Coronary artery (tissue), 2 donors: ENCODE data around the gene BTD.

ENCODE experiments used
- DNase-seq: peaks from one replicate; pipeline ENCODE4 v3.0.0-alpha.2; 2017; ENCODE audit warnings: low spot score
- H3K27ac ChIP-seq, 2 donors: fragments of 200-600 bp; sonication (generic); one replicate each; pipeline ENCODE4 v1.5.1; 2016 to 2019
- H3K4me3 ChIP-seq: fragments of 200-600 bp; sonication (generic); 2 replicates; pipeline ENCODE4 v1.5.1; 2016; ENCODE audit warnings: mild to moderate bottlenecking, moderate library complexity
- TF ChIP-seq, protein P1 (sequence below): fragments of 200-600 bp; sonication (generic); IDR thresholded peaks from one replicate; pipeline ENCODE4 v1.5.1; 2019; ENCODE audit warnings: antibody characterized with exemption

Gene BTD

DNA sequence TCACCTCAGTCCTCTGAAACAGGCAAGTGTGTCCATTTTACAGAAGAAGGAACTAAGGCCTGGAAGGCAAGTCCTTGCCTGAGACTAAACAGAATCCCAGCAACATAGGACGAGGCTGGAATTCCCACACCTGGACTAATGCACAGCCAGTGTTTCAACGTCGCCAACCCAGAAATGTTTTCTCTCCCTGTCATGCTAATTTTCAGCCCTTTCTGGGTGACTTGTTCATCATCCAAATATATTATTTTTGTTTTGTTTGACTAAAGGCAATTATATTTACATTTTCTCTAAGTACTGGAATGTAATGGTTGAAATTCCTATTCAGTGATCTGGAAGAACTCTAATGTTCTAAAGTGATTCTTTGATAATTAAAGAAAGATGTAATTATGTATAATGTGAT is 51.8 kb downstream of the BTD start:
- TF ChIP-seq, protein P1, sequence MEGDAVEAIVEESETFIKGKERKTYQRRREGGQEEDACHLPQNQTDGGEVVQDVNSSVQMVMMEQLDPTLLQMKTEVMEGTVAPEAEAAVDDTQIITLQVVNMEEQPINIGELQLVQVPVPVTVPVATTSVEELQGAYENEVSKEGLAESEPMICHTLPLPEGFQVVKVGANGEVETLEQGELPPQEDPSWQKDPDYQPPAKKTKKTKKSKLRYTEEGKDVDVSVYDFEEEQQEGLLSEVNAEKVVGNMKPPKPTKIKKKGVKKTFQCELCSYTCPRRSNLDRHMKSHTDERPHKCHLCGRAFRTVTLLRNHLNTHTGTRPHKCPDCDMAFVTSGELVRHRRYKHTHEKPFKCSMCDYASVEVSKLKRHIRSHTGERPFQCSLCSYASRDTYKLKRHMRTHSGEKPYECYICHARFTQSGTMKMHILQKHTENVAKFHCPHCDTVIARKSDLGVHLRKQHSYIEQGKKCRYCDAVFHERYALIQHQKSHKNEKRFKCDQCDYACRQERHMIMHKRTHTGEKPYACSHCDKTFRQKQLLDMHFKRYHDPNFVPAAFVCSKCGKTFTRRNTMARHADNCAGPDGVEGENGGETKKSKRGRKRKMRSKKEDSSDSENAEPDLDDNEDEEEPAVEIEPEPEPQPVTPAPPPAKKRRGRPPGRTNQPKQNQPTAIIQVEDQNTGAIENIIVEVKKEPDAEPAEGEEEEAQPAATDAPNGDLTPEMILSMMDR, result no peak
- H3K4me3 ChIP-seq, result no peak overlapping the region
- DNase-seq, result no peak
- H3K27ac ChIP-seq, result no peak overlapping the region

DNA sequence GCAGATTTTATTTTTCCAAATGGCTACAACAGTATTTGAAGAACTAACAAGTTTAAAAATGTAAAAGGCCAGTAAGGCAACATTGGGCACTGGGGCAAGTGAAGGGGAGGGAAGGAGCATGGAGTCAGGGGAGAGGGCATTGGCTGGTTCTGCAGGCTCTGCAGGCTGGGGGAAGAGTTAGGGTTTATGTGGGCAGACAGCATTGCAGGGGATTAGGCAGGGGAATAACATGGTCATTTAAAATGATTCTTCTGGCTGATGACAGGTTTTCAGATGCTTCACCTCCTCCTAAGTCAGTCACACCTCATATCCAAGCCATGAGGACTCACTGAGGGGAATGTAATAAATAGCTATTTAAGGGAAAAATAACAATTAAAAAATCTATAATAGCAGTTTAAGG is 52.6 kb downstream of the BTD start:
- no peak overlapping the region for H3K4me3 ChIP-seq
- TF ChIP-seq, protein P1, result no peak
- no peak overlapping the region for H3K27ac ChIP-seq
- DNase-seq, result no peak

DNA sequence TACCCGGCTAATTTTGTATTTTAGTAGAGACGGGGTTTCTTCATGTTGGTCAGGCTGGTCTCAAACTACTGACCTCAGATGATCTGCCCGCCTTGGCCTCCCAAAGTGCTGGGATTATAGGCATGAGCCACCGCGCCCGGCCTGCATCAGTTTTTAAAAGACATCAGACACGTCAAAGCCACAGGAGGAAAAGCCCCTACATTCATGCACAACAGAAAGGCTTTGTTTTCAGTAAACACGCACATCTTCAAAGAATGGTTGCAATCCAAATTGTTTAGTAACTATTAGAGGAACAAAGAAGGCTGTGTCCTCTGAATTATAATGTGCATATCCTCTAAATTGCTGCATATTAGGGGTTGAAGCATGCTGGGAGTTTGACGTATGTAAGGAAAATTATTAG is 53.3 kb downstream of the BTD start:
- Histone ChIP-seq H3K4me3 (no peak overlapping the region), H3K27ac (no peak overlapping the region)
- TF ChIP-seq, protein P1, result no peak
- DNase-seq, result no peak

DNA sequence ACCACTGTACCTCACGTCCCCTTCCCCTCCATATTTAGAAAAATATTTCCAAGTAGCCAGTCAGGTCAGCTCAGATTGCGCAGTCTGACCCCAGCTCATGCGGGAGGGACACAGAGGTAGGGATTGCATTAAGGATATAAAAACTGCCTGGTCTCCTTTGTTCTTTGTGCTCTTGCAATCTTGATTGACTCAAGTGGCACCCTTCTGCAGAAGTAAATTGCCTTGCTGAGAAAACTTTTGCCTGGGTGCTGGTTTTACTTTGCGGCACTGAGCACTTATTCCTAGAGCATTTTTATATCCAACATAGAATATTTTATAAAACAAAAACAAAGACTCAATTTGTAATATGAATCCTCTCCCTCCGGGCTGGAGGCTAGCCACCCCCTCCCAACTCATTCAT is 54.8 kb downstream of the BTD start:
- Histone ChIP-seq H3K4me3 (no peak overlapping the region), H3K27ac (no peak overlapping the region)
- TF ChIP-seq, protein P1, result no peak

DNA sequence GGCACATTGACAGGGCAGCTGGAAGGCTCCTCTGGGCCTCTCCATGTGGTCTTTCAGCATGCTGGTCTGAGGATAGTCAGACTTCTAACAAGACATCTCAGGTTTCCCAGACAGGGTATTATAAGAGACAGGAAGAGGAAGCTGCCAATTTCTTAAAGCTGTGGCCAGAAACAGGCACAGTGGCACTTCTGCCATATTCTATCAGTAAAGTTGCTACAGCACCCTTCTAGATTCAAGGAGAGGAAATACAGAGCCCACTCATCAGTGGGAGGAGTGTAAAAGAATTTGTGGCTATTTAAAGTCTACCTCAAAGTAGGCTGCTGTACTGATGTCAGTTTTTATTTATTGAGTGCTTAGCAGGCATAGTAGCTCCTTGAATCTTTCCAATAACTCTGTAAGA is 55.5 kb downstream of the BTD start:
- no peak for DNase-seq
- Histone ChIP-seq H3K27ac (no peak overlapping the region), H3K4me3 (no peak overlapping the region)
- TF ChIP-seq, protein P1, result no peak

More for the DNA sequence above, 54.8 kb downstream of the BTD start:
- no peak for DNase-seq

DNA sequence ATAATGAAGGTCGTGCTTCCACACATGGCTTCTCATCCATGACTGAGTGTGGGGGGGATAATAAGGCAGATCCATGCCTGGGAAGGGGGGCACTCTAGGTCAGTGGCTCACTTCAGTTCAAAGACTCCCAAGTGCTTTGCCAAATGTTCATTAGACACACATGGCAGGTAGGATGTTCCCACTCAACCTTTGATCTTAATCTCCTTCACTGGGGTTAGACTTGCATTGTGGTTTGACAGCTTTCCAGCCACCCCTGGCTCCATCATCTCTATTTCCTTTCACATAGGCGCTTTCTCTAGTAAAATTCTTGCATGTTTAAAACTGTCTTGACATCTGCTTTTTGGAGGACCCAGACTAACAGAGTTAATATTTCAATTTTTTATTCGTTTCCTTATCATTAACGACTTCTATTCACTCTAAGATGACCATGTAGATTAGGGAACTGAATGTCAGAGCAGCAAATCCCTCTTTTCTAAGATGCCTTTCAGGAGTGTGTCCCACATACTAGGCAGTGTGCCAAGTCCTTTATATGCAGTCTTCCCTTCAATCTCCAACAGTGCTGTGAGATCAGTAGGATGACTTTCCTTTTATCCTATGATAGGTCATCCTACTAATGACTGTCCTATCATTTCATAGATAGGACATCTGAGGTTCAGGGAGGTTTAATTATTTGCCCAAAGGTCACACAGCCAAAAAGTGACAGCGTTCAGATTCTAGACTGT is 57.9 kb downstream of the BTD start:
- no peak for DNase-seq
- TF ChIP-seq, protein P1, result no peak
- Histone ChIP-seq H3K4me3 (no peak overlapping the region), H3K27ac (no peak overlapping the region)
